OCI-LY1 (cell line): ENCODE data around the gene TMEM37.

Experiments used
- EZH2 ChIP-seq: fragments of 200-600 bp; sonication (generic), shearing (Covaris generic); IDR thresholded peaks from 2 replicates; pipeline ENCODE4 v1.8.0; 2017; ENCODE audit warnings: borderline replicate concordance, mixed run types, mild to moderate bottlenecking, antibody characterized with exemption, low read length, moderate library complexity, mixed read lengths
- TF ChIP-seq, protein P1 (sequence below): fragments of 200-600 bp; sonication (generic), shearing (Covaris generic); IDR thresholded peaks from 2 replicates; pipeline ENCODE4 v1.5.1; 2017; ENCODE audit warnings: mild to moderate bottlenecking, antibody characterized with exemption, low read length, moderate library complexity, mixed read lengths

- TF ChIP-seq, protein P1, sequence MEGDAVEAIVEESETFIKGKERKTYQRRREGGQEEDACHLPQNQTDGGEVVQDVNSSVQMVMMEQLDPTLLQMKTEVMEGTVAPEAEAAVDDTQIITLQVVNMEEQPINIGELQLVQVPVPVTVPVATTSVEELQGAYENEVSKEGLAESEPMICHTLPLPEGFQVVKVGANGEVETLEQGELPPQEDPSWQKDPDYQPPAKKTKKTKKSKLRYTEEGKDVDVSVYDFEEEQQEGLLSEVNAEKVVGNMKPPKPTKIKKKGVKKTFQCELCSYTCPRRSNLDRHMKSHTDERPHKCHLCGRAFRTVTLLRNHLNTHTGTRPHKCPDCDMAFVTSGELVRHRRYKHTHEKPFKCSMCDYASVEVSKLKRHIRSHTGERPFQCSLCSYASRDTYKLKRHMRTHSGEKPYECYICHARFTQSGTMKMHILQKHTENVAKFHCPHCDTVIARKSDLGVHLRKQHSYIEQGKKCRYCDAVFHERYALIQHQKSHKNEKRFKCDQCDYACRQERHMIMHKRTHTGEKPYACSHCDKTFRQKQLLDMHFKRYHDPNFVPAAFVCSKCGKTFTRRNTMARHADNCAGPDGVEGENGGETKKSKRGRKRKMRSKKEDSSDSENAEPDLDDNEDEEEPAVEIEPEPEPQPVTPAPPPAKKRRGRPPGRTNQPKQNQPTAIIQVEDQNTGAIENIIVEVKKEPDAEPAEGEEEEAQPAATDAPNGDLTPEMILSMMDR, result no peak
- TF ChIP-seq EZH2, result no peak
Observed at GRCh38 chr2:119475225-119475856, 43.7 kb downstream of the TMEM37 start.
